Thymus (tissue), 11 donors: Measurements from ENCODE around the gene VPS26A. TPM values are rescaled to one million over a fixed set of nuclear protein-coding genes. Genes with fewer than 3 reads are reported as not detected.

Experiments used
- DNase-seq, 9 donors: peaks; one replicate each; pipeline ENCODE4 v3.0.0-alpha.2; 2013; ENCODE audit warnings: low spot score in 9 of 9, low read depth in 6 of 9, missing footprints in 1 of 9
- H3K27ac ChIP-seq, 2 donors: one replicate each; pipeline ENCODE4 v1.5.1; 2013; ENCODE audit warnings: control low read depth in 1 of 2, low read depth in 1 of 2, low read length in 1 of 2, mild to moderate bottlenecking in 1 of 2, moderate library complexity in 1 of 2
- H3K27me3 ChIP-seq, 2 donors: one replicate each; pipeline ENCODE4 v1.5.1; 2013; ENCODE audit warnings: low read length in 1 of 2; ENCODE audit not compliant: control insufficient read depth in 2 of 2, insufficient read depth in 1 of 2
- H3K36me3 ChIP-seq, 2 donors: one replicate each; pipeline ENCODE4 v1.5.1; 2013; ENCODE audit warnings: low read length in 1 of 2, mild to moderate bottlenecking in 1 of 2, moderate library complexity in 1 of 2; ENCODE audit not compliant: control insufficient read depth in 2 of 2, insufficient read depth in 2 of 2
- H3K4me1 ChIP-seq, 2 donors: one replicate each; pipeline ENCODE4 v1.5.1; 2013; ENCODE audit warnings: low read length in 2 of 2; ENCODE audit not compliant: control insufficient read depth in 2 of 2, insufficient read depth in 2 of 2
- H3K4me3 ChIP-seq, 2 donors: one replicate each; pipeline ENCODE4 v1.5.1; 2013; ENCODE audit warnings: low read length in 2 of 2, control low read depth in 1 of 2, mild to moderate bottlenecking in 1 of 2
- H3K9me3 ChIP-seq, 2 donors: one replicate each; pipeline ENCODE4 v1.5.1; 2013; ENCODE audit warnings: low read length in 1 of 2, mild to moderate bottlenecking in 1 of 2; ENCODE audit not compliant: control insufficient read depth in 2 of 2, insufficient read depth in 1 of 2
- WGBS: extraction: QIAGEN DNeasy Blood & Tissue Kit; methylation state at CpG from one replicate; pipeline ENCODE4 v1.1.7; 2013; 5-methylcytosine and 5-hydroxymethylcytosine counted together
- polyA plus RNA-seq: library from polyadenylated mRNA; stranded (reverse); fragments of 200-250 nt; gene quantifications from one replicate; pipeline ENCODE4 v1.2.3, GENCODE V29; 2013
- total RNA-seq: library from RNA; stranded (reverse); fragments of 120-200 nt; gene quantifications from one replicate; pipeline ENCODE4 v1.2.4, GENCODE V29; 2013
- donor health status: healthy.

The VPS26A gene
- total and polyA plus RNA-seq, 2 donors = 14.6 to 44.2 TPM

DNA sequence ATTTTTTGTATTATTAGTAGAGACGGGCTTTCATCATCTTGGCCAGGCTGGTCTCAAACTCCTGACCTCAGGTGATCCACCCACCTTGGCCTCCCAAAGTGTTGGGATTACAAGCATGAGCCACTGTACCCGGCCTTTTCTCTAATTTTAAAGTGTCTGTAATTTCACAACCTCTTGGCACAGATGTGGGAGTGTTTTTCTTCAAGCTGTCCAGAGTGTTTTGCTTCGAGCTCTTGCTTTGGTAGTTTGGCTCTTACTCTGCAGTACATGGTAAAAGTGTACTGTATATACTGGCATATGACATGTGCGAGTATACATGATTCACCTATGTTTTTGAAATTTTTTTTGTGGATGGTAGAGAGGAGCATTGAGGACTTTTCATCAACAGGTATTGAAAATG lies 26.2 kb upstream of the VPS26A start:
- no peak overlapping the region for H3K27ac ChIP-seq
- no peak overlapping the region for H3K4me3 ChIP-seq
- WGBS = 95% methylated on average over 4 of the region's 4 CpGs
- H3K9me3 ChIP-seq = no peaks in the 10 kb centered on the region
- no peak for DNase-seq
- H3K36me3 ChIP-seq = peaks cover 11 to 12% of the 10 kb centered on the region in 2 donors
- H3K4me1 ChIP-seq = peaks cover 0 to 3% of the 10 kb centered on the region in 2 donors
- H3K27me3 ChIP-seq = no peaks in the 10 kb centered on the region

DNA sequence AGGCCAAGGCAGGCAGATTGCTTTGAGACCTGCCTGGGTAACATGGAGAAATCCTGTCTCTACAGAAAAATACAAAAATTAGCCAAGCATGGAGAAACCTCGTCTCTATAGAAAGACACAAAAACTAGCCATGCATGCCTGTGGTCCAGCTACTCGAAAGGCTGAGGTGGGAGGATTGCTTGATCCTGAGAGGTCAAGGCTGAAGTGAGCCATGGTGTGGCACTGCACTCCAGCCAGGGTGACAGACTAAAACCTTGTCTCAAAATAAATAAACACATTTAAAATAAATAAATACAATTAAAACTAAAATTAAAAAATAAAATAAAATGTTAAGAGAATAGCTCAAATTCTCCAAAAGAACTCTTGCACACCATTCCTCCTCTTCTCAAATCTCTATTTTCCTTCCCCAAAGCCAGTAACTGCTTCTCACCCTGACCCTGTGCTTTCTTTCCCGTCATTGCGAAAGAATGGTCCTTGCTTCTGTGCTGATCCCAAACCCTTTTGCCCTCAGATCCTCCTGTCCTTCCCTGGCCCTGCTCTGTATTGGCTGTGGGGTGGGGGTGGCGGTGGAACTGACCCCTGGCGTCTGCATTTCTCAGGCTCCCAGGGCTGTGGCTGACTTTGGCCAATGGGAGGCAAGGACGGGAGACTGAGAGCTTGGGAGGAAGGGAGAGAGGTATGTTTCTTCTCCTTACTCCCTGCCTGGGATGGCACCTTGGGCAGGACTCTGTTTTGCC lies 23.7 kb upstream of the VPS26A start:
- Histone ChIP-seq H3K9me3 (no peaks in the 10 kb centered on the region), H3K4me3 (no peak overlapping the region), H3K27me3 (no peaks in the 10 kb centered on the region), H3K4me1 (no peaks in the 10 kb centered on the region), H3K36me3 (peaks cover 20 to 22% of the 10 kb centered on the region in 2 donors), H3K27ac (no peak overlapping the region)
- 96% methylated on average over 7 of the region's 7 CpGs for WGBS
- DNase-seq = no peak

DNA sequence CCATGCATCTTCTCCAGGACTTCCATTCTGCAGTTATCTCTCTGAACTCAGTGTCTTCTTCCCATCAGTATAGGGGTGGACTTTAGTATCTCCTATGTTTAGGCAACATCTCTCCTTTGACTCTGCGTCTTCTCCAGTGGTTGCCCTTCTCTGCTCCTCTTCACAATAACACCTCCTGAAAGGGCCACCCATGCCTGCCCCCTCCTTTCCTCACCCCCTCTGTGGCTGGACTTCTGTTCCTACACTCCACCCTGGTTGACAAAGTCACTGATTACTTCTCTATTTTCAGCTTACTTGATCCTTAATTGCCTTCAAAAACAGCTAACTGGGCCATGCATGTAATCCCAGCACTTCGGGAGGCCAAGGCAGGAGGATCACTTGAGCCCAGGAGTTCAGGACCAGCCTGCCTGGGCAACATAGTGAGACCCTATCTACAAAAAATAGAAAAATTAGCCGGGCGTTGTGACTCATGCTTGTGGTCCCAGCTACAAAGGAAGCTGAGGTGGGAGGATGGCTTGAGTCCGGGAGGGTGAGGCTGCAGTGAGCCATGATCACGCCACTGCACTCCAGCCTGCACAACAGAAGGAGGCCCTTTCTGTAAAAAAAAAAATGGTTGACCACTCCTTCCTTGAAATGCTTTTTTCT lies 22.4 kb upstream of the VPS26A start:
- WGBS = 82% methylated on average over 6 of the region's 6 CpGs
- H3K27ac ChIP-seq = no peak overlapping the region
- DNase-seq = no peak
- no peaks in the 10 kb centered on the region for H3K4me1 ChIP-seq
- H3K4me3 ChIP-seq = no peak overlapping the region
- H3K27me3 ChIP-seq = no peaks in the 10 kb centered on the region
- peaks cover 22 to 24% of the 10 kb centered on the region in 2 donors for H3K36me3 ChIP-seq
- no peaks in the 10 kb centered on the region for H3K9me3 ChIP-seq

DNA sequence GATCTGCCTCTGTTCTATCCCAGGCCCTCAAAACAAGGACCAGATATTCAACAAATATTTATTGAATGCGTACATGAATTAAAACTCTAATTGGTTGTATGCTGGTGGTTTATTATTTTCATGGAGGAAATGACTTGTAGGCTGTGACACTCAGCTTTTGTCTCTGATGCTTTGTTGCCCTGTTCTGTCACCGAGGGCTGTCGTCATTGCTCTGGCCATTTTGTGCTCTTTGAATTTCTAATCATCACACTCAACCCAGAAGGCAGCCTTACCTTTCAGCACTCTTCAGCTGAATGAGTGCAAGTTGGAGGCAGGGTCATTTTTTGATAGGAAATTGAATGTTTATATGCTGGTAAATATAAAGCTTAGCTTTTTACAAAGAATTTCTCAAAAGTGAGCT lies 21.5 kb upstream of the VPS26A start:
- Histone ChIP-seq H3K27me3 (no peaks in the 10 kb centered on the region), H3K9me3 (no peaks in the 10 kb centered on the region), H3K36me3 (peaks cover 22 to 24% of the 10 kb centered on the region in 2 donors), H3K27ac (no peak overlapping the region), H3K4me3 (no peak overlapping the region), H3K4me1 (no peaks in the 10 kb centered on the region)
- WGBS = 98% methylated on average over 3 of the region's 3 CpGs
- DNase-seq = no peak

DNA sequence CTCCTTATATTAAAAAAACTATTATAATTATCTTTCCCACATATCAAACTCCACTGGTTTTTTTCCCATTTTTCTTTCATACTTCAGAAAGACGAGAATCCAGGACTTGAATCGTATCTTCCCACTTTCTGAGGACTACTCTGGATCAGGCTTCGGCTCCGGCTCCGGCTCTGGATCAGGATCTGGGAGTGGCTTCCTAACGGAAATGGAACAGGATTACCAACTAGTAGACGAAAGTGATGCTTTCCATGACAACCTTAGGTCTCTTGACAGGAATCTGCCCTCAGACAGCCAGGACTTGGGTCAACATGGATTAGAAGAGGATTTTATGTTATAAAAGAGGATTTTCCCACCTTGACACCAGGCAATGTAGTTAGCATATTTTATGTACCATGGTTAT lies 20.2 kb upstream of the VPS26A start:
- Histone ChIP-seq H3K27me3 (no peaks in the 10 kb centered on the region), H3K4me3 (no peak overlapping the region), H3K36me3 (peaks cover 22 to 24% of the 10 kb centered on the region in 2 donors), H3K9me3 (no peaks in the 10 kb centered on the region), H3K27ac (no peak overlapping the region), H3K4me1 (no peaks in the 10 kb centered on the region)
- 90% methylated on average over 7 of the region's 7 CpGs for WGBS
- no peak for DNase-seq

DNA sequence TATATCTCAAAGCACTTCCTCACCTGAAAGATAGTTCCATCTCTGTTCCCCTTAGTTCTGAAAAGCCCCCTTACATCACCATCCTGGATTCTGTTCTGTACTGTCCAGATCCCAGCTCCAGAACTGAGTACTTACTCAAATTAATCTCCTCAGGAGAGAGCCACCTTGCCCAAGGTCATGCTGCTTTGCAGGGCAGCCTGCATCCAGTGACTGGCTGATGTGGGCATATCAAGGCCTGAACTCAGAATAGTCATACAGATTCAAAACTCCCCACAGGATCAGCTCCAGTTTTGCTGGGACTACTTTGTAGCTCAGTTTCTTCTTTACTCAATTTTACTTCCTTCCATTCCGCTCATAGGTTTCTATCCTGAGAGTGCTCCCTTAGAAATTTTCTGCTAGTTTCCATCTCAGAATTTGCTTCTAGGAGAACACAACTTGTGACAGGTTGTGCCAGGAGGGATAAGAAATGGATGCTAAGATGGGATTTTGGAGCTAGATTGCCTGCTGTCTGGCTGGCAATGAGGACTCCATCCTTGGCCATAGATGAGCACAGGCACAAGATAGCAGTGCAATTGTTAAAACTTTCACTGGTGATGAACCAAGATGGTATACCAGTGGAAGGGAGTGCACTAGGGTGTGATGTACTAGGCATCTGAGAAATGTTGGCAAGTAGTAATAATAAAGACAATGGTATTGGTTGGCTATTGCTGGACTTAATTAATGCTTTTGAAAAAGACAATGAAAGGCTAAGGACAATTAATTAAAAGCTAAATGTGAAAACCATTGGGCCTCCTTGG lies 18.8 kb upstream of the VPS26A start:
- Histone ChIP-seq H3K4me3 (no peak overlapping the region), H3K27ac (no peak overlapping the region), H3K27me3 (no peaks in the 10 kb centered on the region), H3K4me1 (no peaks in the 10 kb centered on the region), H3K36me3 (peaks cover 15 to 20% of the 10 kb centered on the region in 2 donors), H3K9me3 (no peaks in the 10 kb centered on the region)
- WGBS = 96% methylated on average over 1 of the region's 1 CpG
- no peak for DNase-seq

DNA sequence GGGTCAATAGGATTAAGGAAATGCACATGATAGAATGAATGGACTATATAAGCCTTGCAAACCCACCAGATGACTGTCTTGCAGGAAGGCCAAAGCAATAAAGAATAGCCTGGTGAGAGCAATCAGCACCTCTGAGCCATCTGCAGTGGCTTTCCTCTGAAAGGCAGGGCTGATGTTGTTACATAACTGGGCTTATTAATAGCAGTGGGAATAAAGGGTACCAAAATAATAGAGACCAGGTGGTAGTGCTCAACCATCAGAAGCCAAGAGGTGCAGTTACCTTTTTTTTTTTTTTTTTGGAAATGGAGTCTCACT lies 16.8 kb upstream of the VPS26A start:
- Histone ChIP-seq H3K9me3 (no peaks in the 10 kb centered on the region), H3K4me1 (no peaks in the 10 kb centered on the region), H3K27me3 (no peaks in the 10 kb centered on the region), H3K36me3 (peaks cover 11 to 15% of the 10 kb centered on the region in 2 donors), H3K27ac (no peak overlapping the region), H3K4me3 (no peak overlapping the region)
- DNase-seq = no peak

DNA sequence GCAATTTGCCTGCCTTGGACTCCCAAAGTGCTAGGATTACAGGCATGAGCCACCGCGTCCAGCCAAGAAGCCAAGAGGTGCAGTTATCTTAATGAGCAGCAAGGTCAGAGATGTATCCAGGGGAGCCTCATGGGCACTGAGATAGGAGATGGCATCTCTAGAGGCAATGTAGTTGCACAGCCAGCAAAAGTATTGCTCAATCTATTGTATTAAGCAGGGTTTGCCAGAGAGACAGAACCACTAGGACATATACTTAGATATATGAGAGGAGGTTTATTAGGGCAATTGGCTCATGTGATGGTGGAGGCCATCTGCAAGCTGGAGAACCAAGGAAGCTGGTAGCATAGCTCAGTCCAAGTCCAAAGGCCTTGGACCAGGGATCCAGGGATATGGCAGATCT lies 16.3 kb upstream of the VPS26A start:
- no peak overlapping the region for H3K27ac ChIP-seq
- 98% methylated on average over 2 of the region's 2 CpGs for WGBS
- no peaks in the 10 kb centered on the region for H3K4me1 ChIP-seq

DNA sequence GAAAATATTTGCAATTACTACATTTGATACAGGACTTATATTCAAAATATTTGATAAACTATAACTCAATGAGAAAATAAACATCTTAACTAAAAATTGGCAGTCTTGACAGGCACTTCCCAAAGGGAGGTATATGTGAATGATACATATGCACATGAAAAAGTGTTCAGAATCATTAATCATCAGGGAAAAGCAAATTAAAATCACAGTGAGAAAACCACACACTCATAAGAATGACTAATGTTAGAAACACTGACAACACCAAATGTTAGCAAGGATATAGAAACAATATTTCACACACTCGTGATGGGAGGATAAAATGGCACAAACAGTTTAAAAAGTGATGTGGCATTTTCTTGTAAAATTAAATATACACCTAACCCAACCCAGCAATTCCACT lies 4.1 kb upstream of the VPS26A start:
- H3K4me3 ChIP-seq = no peak overlapping the region
- no peak overlapping the region for H3K27ac ChIP-seq
- no peak for DNase-seq
- no peaks in the 10 kb centered on the region for H3K4me1 ChIP-seq
- H3K36me3 ChIP-seq = no peaks in the 10 kb centered on the region
- WGBS = 89% methylated on average over 1 of the region's 1 CpG
- H3K9me3 ChIP-seq = no peaks in the 10 kb centered on the region
- no peaks in the 10 kb centered on the region for H3K27me3 ChIP-seq

More for the DNA sequence above, 16.3 kb upstream of the VPS26A start:
- Histone ChIP-seq H3K9me3 (no peaks in the 10 kb centered on the region), H3K4me3 (no peak overlapping the region), H3K36me3 (peaks cover 11 to 13% of the 10 kb centered on the region in 2 donors), H3K27me3 (no peaks in the 10 kb centered on the region)
- no peak for DNase-seq
